HG02588 (cell line): Measurements from ENCODE around the gene PHOX2B.
"Not testable (repeated sequence)": the region's sequence is repeated elsewhere in the genome, so short reads cannot be mapped to it uniquely, and the experiment has no call there.

Source experiments
- ATAC-seq: cut with Tn5 transposase; IDR thresholded peaks from one replicate; pipeline ENCODE4 v1.9.1; 2021; ENCODE audit warnings: mild to moderate bottlenecking, moderate library complexity; ENCODE audit not compliant: unreplicated experiment

The PHOX2B gene

GRCh38 chr4:41749631-41750039, 1.1 kb upstream of the PHOX2B start:
- no peak for ATAC-seq

- no peak for ATAC-seq
These were observed 403 bp downstream of the PHOX2B start for GRCh38 chr4:41748074-41748570.

GRCh38 chr4:41747230-41748055, 1.1 kb downstream of the PHOX2B start:
- ATAC-seq, result no peak

GRCh38 chr4:41746440-41747229, 1.9 kb downstream of the PHOX2B start:
- no peak for ATAC-seq

GRCh38 chr4:41746025-41746439, 2.5 kb downstream of the PHOX2B start:
- no peak for ATAC-seq

GRCh38 chr4:41745292-41746024, 3.1 kb downstream of the PHOX2B start:
- ATAC-seq, result no peak

- no peak for ATAC-seq
These were observed 3.8 kb downstream of the PHOX2B start for GRCh38 chr4:41744572-41745291.

GRCh38 chr4:41741354-41741753, 7.2 kb downstream of the PHOX2B start:
- ATAC-seq, result no peak

- not testable (repeated sequence) for ATAC-seq
These were observed 11.0 kb downstream of the PHOX2B start for GRCh38 chr4:41737491-41737890.

- no peak for ATAC-seq
These were observed 14.2 kb downstream of the PHOX2B start for GRCh38 chr4:41734371-41734770.

- no peak for ATAC-seq
These were observed 16.9 kb downstream of the PHOX2B start for GRCh38 chr4:41731569-41732126.

GRCh38 chr4:41728573-41728913, 20.0 kb downstream of the PHOX2B start:
- ATAC-seq, result no peak

GRCh38 chr4:41727861-41728572, 20.5 kb downstream of the PHOX2B start:
- no peak for ATAC-seq

- no peak for ATAC-seq
These were observed 23.3 kb downstream of the PHOX2B start for GRCh38 chr4:41725254-41725653.

GRCh38 chr4:41723286-41723685, 25.2 kb downstream of the PHOX2B start:
- no peak for ATAC-seq

GRCh38 chr4:41722181-41722580, 26.3 kb downstream of the PHOX2B start:
- ATAC-seq, result no peak

GRCh38 chr4:41719417-41719816, 29.1 kb downstream of the PHOX2B start:
- ATAC-seq, result no peak

GRCh38 chr4:41718907-41719306, 29.6 kb downstream of the PHOX2B start:
- no peak for ATAC-seq

GRCh38 chr4:41715155-41715554, 33.4 kb downstream of the PHOX2B start:
- no peak for ATAC-seq
